Gastrocnemius medialis (tissue), 4 donors: Measurements from ENCODE around the gene GOLGA1. TPM values are rescaled to one million over a fixed set of nuclear protein-coding genes. Genes with fewer than 3 reads are reported as not detected.

ENCODE experiments used
- ATAC-seq, 2 donors: fragments of 150-250 bp; one replicate each; pipeline ENCODE4 v1.9.1; 2016
- DNase-seq, 2 donors: peaks; one replicate each; pipeline ENCODE4 v3.0.0-alpha.2; 2019
- H3K27ac ChIP-seq, 4 donors: fragments of 200-600 bp; sonication (generic); 1 replicate in 1 of 4; 2 replicates in 3 of 4; pipeline ENCODE4 v1.5.1; 2016 to 2018; ENCODE audit warnings: mild to moderate bottlenecking in 2 of 4, moderate library complexity in 1 of 4
- H3K27me3 ChIP-seq, 3 donors: fragments of 200-600 bp; sonication (generic) in 2 of 3; 1 replicate in 1 of 3; 2 replicates in 2 of 3; pipeline versions ENCODE4 v1.5.1 to v1.6.0; 2016 to 2019; ENCODE audit warnings: mild to moderate bottlenecking in 1 of 3, moderate library complexity in 1 of 3
- H3K36me3 ChIP-seq, 2 donors: fragments of 200-600 bp; sonication (generic) in 1 of 2; one replicate each; pipeline ENCODE4 v1.5.1; 2017 to 2018
- H3K4me1 ChIP-seq, 2 donors: fragments of 200-600 bp; sonication (generic) in 1 of 2; one replicate each; pipeline ENCODE4 v1.5.1; 2016 to 2017; ENCODE audit warnings: mild to moderate bottlenecking in 2 of 2
- H3K4me3 ChIP-seq, 4 donors: fragments of 200-600 bp; sonication (generic) in 3 of 4; 1 replicate in 1 of 4; 2 replicates in 3 of 4; pipeline ENCODE4 v1.5.1; 2016 to 2019; ENCODE audit warnings: mild to moderate bottlenecking in 2 of 4
- H3K9me3 ChIP-seq, 3 donors: fragments of 200-600 bp; sonication (generic) in 2 of 3; 1 replicate in 1 of 3; 2 replicates in 2 of 3; pipeline ENCODE4 v1.5.1; 2016 to 2019
- POLR2A ChIP-seq, 2 donors: fragments of 450-650 bp; IDR thresholded peaks; one replicate each; pipeline ENCODE4 v1.6.1; 2017; ENCODE audit warnings: antibody characterized with exemption in 2 of 2, mild to moderate bottlenecking in 2 of 2, moderate library complexity in 2 of 2
- in situ Hi-C, 4 donors: fragments of 200-750 bp; cut with MboI; loops; one replicate each; pipeline versions ENCODE4 v1.15.0 to v1.8.0; 2017; ENCODE audit warnings: low sequenced_read_pairs in 4 of 4
- intact Hi-C: fragments of 100-400 bp; cut with DNase I; formaldehyde crosslinking; loops from one replicate; pipeline ENCODE4 v1.15.1; 2023; ENCODE audit warnings: low total_unique reads
- total RNA-seq, 4 donors: library from RNA; depleted of rRNA; stranded (reverse); fragments of >200 nt; gene quantifications; one replicate each; pipeline versions ENCODE4 v1.1.0 to v1.2.3, GENCODE V29; 2016
- TF ChIP-seq, protein P1 (sequence below), 5 experiments: fragments of 450-650 bp in 3 of 5; fragments of 200-600 bp in 2 of 5; sonication (generic) in 2 of 5; IDR thresholded peaks in 4 of 5; conservative IDR thresholded peaks in 1 of 5; 1 replicate in 4 of 5; 2 replicates in 1 of 5; pipeline ENCODE4 v1.5.1; 2016 to 2019; ENCODE audit warnings: antibody characterized with exemption in 5 of 5, mild to moderate bottlenecking in 3 of 5, moderate library complexity in 3 of 5

The GOLGA1 gene
- total RNA-seq, 4 donors from 2014 or later: 12.2 to 20.5 (median 18.6) TPM

DNA sequence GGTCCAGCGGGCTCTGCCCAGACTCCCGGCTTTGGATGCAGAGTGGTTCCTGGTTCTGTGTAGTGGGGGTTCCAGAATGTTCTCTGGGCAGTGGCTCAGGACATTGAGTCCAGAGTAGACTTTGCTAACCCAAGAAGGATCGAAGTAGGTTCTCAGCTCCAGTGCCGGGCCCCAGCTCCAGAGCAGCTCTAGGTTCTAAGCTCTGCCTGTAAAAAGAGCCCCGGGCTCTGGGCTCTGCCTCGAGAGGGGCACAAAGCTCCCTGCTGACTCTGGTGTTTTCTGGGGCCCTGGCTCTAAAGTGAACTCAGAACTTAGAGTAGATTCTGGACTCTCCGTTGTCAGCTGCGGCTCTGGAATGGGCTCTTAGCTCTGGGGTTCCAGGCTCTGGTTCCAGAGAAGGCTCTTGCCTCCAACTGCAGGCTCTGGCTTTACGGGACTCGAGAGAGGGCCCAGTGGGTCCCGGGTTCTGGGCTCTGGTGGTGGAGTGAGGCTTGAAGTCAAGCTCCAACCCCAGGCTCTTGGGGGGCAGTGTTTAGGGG, 87.2 kb downstream of the GOLGA1 start:
- Histone ChIP-seq H3K27me3 (no peaks in the 10 kb centered on the region), H3K9me3 (no peaks in the 10 kb centered on the region), H3K27ac (peak overlapping the region in 1 of 4 donors; percentile 89), H3K36me3 (peaks cover 0 to 20% of the 10 kb centered on the region in 2 donors), H3K4me3 (peak overlapping the region; percentile 35 to 59 (median 50)), H3K4me1 (peaks cover 31 to 33% of the 10 kb centered on the region in 2 donors)
- DNase-seq (no peak), ATAC-seq (no peak)
- TF ChIP-seq, protein P1, sequence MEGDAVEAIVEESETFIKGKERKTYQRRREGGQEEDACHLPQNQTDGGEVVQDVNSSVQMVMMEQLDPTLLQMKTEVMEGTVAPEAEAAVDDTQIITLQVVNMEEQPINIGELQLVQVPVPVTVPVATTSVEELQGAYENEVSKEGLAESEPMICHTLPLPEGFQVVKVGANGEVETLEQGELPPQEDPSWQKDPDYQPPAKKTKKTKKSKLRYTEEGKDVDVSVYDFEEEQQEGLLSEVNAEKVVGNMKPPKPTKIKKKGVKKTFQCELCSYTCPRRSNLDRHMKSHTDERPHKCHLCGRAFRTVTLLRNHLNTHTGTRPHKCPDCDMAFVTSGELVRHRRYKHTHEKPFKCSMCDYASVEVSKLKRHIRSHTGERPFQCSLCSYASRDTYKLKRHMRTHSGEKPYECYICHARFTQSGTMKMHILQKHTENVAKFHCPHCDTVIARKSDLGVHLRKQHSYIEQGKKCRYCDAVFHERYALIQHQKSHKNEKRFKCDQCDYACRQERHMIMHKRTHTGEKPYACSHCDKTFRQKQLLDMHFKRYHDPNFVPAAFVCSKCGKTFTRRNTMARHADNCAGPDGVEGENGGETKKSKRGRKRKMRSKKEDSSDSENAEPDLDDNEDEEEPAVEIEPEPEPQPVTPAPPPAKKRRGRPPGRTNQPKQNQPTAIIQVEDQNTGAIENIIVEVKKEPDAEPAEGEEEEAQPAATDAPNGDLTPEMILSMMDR (IDR thresholded peaks at IDR 0.05 in 4 of 5, conservative IDR thresholded peaks at IDR 0.05 in 1 of 5): no peak
- TF ChIP-seq POLR2A (IDR thresholded peaks at IDR 0.05): no peak
- intact Hi-C loops: no loop called here
- in situ Hi-C loops: loop anchor here in 2 of 4 donors (5.0 kb wide), 1 partner anchor 81 kb away; the partner anchor contains the start of gene NR6A1 (in 2 of the 2)

DNA sequence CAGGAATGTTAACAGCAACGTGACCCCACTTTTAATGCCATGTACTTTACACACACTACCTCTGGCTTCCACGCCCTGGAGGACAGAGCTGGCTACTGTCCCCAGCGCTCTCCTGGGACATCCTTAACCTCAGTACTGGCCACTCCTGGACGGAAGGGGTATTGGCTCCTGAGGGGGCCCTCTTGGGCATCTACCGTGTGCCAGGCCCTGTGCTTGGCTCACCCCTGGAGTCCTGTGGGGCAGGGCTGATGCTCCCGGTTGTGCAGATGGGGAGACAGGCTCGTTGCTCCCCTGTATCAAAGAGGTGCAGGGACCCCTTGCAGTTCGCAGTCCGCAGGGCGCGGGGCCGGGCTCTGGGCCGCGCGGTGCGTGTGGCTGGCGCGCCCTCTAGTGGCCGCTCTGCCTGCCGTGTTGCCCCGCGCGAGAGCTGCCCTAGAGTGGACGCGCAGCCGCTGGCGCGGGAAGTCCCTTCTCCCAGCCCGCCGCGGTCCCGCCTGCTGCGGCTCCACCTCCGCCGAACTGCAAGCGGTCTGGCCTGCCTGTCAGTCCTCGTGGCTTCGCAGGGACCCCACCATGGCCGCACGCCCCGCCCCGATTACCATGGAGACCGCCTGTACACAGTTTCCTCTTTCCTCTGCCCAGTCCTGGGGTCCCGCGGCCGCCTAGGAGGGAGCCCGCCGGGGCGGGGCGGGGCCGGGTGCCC, 87.9 kb downstream of the GOLGA1 start, which contains the start of gene WDR38:
Gene WDR38, plus strand, starts transcription at position 632 of the 703 bp plus-strand sequence. CDS start 72 bp downstream, outside the sequence.
- peak within 1 kb of the TSS; percentile 80 to 93 (median 90) for H3K27ac ChIP-seq
- peaks cover 0 to 13% of the 10 kb centered on the region in 2 donors for H3K36me3 ChIP-seq
- intact Hi-C loops (loop anchor here (1.0 kb wide), 2 partner anchors 13 to 81 kb away; no protein-coding TSS in a partner anchor), in situ Hi-C loops (loop anchor here in 2 of 4 donors (5.0 kb wide), 1 partner anchor 81 kb away; the partner anchor contains the start of gene NR6A1 (in 2 of the 2))
- H3K27me3 ChIP-seq: no peaks in the 10 kb centered on the region
- peak within 1 kb of the TSS; percentile 35 to 59 (median 50) for H3K4me3 ChIP-seq
- no peaks in the 10 kb centered on the region for H3K9me3 ChIP-seq
- no peak for TF ChIP-seq POLR2A (IDR thresholded peaks at IDR 0.05)
- TF ChIP-seq, protein P1 (IDR thresholded peaks at IDR 0.05 in 4 of 5, conservative IDR thresholded peaks at IDR 0.05 in 1 of 5): peak; percentile 95 to 100 (median 100)
- DNase-seq: peak; percentile 88 to 94
- peak; percentile 86 to 88 for ATAC-seq
- H3K4me1 ChIP-seq: peaks cover 28 to 32% of the 10 kb centered on the region in 2 donors

DNA sequence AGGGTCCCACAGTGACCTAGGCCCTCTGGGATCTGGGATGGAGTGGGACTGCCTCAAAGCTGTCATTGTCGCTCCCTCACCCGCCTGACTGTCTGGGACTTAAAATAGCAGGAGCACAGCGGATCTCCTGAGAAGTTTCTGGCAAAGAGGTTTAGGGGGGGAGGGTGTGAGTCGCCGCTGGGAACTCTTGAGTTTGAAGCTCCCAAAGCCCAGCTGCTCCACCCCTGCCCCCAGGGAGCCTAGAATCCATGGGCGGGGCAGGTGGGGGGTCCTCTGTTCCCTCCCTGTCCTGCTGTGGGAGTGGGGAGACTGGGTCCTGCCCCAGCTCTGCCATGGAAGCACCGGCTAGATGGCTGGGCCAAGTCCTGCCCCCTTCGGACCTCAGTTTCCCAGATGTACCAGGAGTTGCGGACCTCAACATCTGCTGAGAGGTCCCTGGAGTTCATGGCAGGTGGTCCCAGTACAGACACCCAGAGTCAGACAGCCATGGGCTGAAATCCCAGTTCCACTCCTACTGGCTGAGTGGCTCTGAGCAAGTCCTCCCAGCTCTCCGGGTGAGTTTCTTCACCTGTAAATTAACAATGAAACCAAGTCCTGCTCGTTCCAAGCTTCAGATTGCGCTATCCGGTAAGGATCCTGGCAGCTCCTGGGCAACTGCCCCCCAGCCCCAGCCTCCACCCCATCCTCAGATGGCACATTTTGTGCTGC, 88.6 kb downstream of the GOLGA1 start:
- H3K4me3 ChIP-seq: peak overlapping the region; percentile 35 to 59 (median 50)
- TF ChIP-seq, protein P1 (IDR thresholded peaks at IDR 0.05 in 4 of 5, conservative IDR thresholded peaks at IDR 0.05 in 1 of 5): no peak
- TF ChIP-seq POLR2A (IDR thresholded peaks at IDR 0.05): peak; percentile 35 to 49
- in situ Hi-C loops: loop anchor here in 2 of 4 donors (5.0 kb wide), 1 partner anchor 80 kb away; the partner anchor contains the start of gene NR6A1 (in 2 of the 2)
- ATAC-seq (peak; percentile 69 to 72), DNase-seq (peak; percentile 81 to 88)
- peak overlapping the region; percentile 80 to 93 (median 90) for H3K27ac ChIP-seq
- no peaks in the 10 kb centered on the region for H3K27me3 ChIP-seq
- no peaks in the 10 kb centered on the region for H3K9me3 ChIP-seq
- H3K4me1 ChIP-seq: peaks cover 28 to 32% of the 10 kb centered on the region in 2 donors
- intact Hi-C loops: loop anchor here (1.0 kb wide), 2 partner anchors 12 to 80 kb away; no protein-coding TSS in a partner anchor
- peaks cover 0 to 6% of the 10 kb centered on the region in 2 donors for H3K36me3 ChIP-seq

DNA sequence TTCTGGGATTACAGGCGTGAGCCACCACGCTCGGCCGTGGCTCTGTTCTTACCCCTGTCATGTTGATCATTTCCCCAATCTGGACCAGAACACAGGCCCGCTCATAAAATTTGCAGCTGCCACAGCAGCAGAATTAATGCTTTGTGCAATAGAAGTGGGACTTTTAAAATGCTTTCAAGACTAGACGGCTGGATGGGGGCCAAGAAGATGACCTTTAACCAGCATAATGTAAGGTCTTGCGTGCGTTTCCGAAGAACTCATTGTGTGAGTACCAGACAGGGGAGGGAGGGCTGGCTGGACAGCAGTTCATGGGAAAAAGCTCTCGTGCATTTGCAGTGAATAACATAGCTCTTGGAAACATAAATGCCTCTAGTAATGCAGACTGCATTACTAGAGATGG, 91.1 kb downstream of the GOLGA1 start:
- Histone ChIP-seq H3K27ac (peak overlapping the region; percentile 11 to 93 (median 39)), H3K36me3 (no peaks in the 10 kb centered on the region), H3K4me1 (peaks cover 28 to 32% of the 10 kb centered on the region in 2 donors), H3K27me3 (no peaks in the 10 kb centered on the region), H3K4me3 (no peak overlapping the region), H3K9me3 (no peaks in the 10 kb centered on the region)
- in situ Hi-C loops (loop anchor here in 3 of 4 donors (5.0 to 10.0 kb wide), 2 partner anchors 55 to 78 kb away; partner anchors contain the start of gene NR6A1 (in 3 of the 3)), intact Hi-C loops (no loop called here)
- DNase-seq (no peak), ATAC-seq (no peak)
- TF ChIP-seq POLR2A (IDR thresholded peaks at IDR 0.05): no peak
- TF ChIP-seq, protein P1 (IDR thresholded peaks at IDR 0.05 in 4 of 5, conservative IDR thresholded peaks at IDR 0.05 in 1 of 5): no peak
